Suprapubic skin (tissue), 4 donors: Measurements from ENCODE around the gene CACNB4. TPM values are rescaled to one million over a fixed set of nuclear protein-coding genes. Genes with fewer than 3 reads are reported as not detected.

Experiments used
- DNase-seq, 2 donors: peaks; one replicate each; pipeline ENCODE4 v3.0.0-alpha.2; 2019; ENCODE audit warnings: low spot score in 2 of 2
- H3K27ac ChIP-seq: fragments of 200-600 bp; sonication (generic); one replicate; pipeline ENCODE4 v1.5.1; 2019
- H3K27me3 ChIP-seq: fragments of 200-600 bp; sonication (generic); one replicate; pipeline ENCODE4 v1.5.1; 2019
- H3K36me3 ChIP-seq: fragments of 200-600 bp; sonication (generic); one replicate; pipeline ENCODE4 v1.5.1; 2019
- H3K4me1 ChIP-seq: fragments of 200-600 bp; sonication (generic); one replicate; pipeline ENCODE4 v1.5.1; 2019
- H3K4me3 ChIP-seq: fragments of 200-600 bp; sonication (generic); one replicate; pipeline ENCODE4 v1.5.1; 2019; ENCODE audit warnings: mild to moderate bottlenecking
- H3K9me3 ChIP-seq: fragments of 200-600 bp; sonication (generic); one replicate; pipeline ENCODE4 v1.5.1; 2019
- CTCF ChIP-seq, 2 donors: fragments of 200-600 bp in 1 of 2; fragments of 450-650 bp in 1 of 2; sonication (generic) in 1 of 2; IDR thresholded peaks; one replicate each; pipeline ENCODE4 v1.5.1; 2016 to 2019; ENCODE audit warnings: antibody characterized with exemption in 2 of 2, mild to moderate bottlenecking in 1 of 2, moderate library complexity in 1 of 2
- EP300 ChIP-seq: sonication (generic); formaldehyde crosslinking; IDR thresholded peaks from one replicate; pipeline ENCODE4 v1.6.1; 2017; ENCODE audit warnings: antibody characterized with exemption
- POLR2A ChIP-seq, 2 donors: fragments of 450-650 bp; IDR thresholded peaks; one replicate each; pipeline ENCODE4 v1.6.1; 2017; ENCODE audit warnings: antibody characterized with exemption in 2 of 2, mild to moderate bottlenecking in 2 of 2, moderate library complexity in 2 of 2
- POLR2AphosphoS5 ChIP-seq, 3 donors: sonication (generic); formaldehyde crosslinking; IDR thresholded peaks; one replicate each; pipeline ENCODE4 v1.6.1; 2017; ENCODE audit warnings: antibody characterized with exemption in 3 of 3
- WGBS: methylation state at CpG from one replicate; pipeline ENCODE4 v1.1.5; 2018; 5-methylcytosine and 5-hydroxymethylcytosine counted together
- total RNA-seq, 4 donors: library from RNA; depleted of rRNA; stranded (reverse); fragments of >200 nt; gene quantifications; one replicate each; pipeline ENCODE4 v1.1.0, GENCODE V29; 2016

CACNB4 gene
- total RNA-seq, 4 donors from 2014 or later, result 7.6 to 14.5 (median 10.7) TPM

GRCh38 chr2:151817929-151818328, 280.9 kb downstream of the CACNB4 start:
- Histone ChIP-seq H3K4me3 (no peak overlapping the region), H3K9me3 (no peaks in the 10 kb centered on the region), H3K27me3 (no peaks in the 10 kb centered on the region), H3K27ac (no peak overlapping the region), H3K4me1 (peaks cover 10% of the 10 kb centered on the region), H3K36me3 (peaks cover 14% of the 10 kb centered on the region)
- 88% methylated on average over 3 of the region's 3 CpGs for WGBS
- no peak for DNase-seq
- no peak for TF ChIP-seq EP300
- no peak for TF ChIP-seq CTCF (IDR thresholded peaks at IDR 0.05)
- TF ChIP-seq POLR2AphosphoS5 (IDR thresholded peaks at IDR 0.05), result no peak
- TF ChIP-seq POLR2A (IDR thresholded peaks at IDR 0.05), result no peak

- no peak for DNase-seq
- peaks cover 10% of the 10 kb centered on the region for H3K4me1 ChIP-seq
- WGBS, result 95% methylated on average over 2 of the region's 2 CpGs
- H3K27ac ChIP-seq, result no peak overlapping the region
- no peaks in the 10 kb centered on the region for H3K9me3 ChIP-seq
- H3K36me3 ChIP-seq, result peaks cover 25% of the 10 kb centered on the region
- no peak overlapping the region for H3K4me3 ChIP-seq
- no peak for TF ChIP-seq POLR2A (IDR thresholded peaks at IDR 0.05)
- TF ChIP-seq EP300, result no peak
- no peak for TF ChIP-seq POLR2AphosphoS5 (IDR thresholded peaks at IDR 0.05)
- no peak for TF ChIP-seq CTCF (IDR thresholded peaks at IDR 0.05)
- no peaks in the 10 kb centered on the region for H3K27me3 ChIP-seq
Measured at GRCh38 chr2:151816843-151817242, 282.0 kb downstream of the CACNB4 start.

DNA sequence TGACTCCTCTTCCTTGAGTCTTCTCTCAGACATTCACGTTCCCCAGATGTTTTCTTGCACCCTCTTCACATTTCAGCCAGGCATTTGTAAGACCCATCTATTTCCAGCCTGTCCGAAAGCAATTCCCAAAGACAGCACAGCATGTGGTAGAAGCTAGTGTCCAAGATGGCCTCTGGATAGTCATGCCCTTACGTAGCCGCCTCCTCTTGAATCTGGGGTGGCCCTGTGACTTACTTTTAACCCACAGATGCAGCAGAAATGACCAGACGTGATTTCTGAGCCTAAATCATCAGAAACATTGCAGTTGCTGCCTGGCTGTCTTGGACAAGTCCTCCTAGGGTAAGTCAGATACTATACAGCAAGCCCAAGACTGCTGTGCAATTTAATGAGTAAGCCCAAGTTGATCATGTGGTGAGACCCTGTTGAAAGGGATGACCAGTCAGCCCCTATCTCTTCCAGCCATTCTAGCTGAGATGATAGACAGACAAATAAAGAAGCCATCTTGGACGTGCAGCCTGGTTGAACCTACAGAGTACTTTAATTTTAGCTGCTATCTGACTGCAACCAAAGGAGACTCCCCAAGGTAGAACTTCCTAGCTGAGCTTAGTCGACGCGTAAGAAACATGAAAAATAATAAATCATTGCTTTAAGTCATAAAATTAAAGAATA, 282.9 kb downstream of the CACNB4 start:
- no peaks in the 10 kb centered on the region for H3K9me3 ChIP-seq
- no peaks in the 10 kb centered on the region for H3K27me3 ChIP-seq
- no peak for TF ChIP-seq CTCF (IDR thresholded peaks at IDR 0.05)
- no peak for TF ChIP-seq POLR2AphosphoS5 (IDR thresholded peaks at IDR 0.05)
- no peak for TF ChIP-seq POLR2A (IDR thresholded peaks at IDR 0.05)
- no peak for TF ChIP-seq EP300
- peaks cover 30% of the 10 kb centered on the region for H3K36me3 ChIP-seq
- H3K4me1 ChIP-seq, result peaks cover 10% of the 10 kb centered on the region
- no peak overlapping the region for H3K27ac ChIP-seq
- no peak overlapping the region for H3K4me3 ChIP-seq
- no peak for DNase-seq
- WGBS, result 91% methylated on average over 9 of the region's 9 CpGs

DNA sequence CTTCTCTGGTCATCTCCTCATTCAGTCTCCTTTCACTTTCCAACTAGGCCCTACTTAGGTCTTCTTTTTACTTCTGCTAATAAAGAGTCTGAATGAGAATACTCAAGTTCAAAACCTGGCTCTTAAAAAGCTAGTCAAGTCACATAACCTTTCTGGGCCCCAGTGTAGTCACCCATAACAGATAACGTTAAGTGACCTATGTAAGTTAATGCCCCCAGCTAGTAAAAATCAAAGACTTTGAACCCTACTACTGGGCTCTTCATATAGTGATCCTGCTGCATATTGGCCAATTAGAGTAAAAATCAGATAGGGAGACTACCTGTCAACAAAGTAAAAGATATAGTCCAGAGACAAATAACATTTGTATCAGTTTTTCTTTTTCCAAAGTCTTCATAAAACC, 288.4 kb downstream of the CACNB4 start:
- TF ChIP-seq POLR2A (IDR thresholded peaks at IDR 0.05) (no peak), EP300 (no peak), POLR2AphosphoS5 (IDR thresholded peaks at IDR 0.05) (no peak), CTCF (IDR thresholded peaks at IDR 0.05) (no peak)
- peaks cover 56% of the 10 kb centered on the region for H3K36me3 ChIP-seq

DNA sequence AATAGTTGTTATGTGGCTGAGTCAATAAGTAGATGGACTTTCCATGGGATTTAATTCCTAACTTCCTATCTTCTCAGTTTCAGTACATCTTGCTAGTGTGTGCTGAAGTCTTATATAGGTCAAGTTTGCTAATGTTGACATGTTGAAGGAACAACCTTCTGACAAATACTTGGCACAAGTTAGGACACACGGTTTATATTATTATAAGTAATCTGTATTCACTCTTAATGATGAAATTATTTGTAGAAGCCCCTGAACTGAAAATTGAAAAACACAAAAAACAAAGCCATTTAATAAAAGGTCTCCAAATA, 289.8 kb downstream of the CACNB4 start:
- H3K4me3 ChIP-seq, result no peak overlapping the region
- H3K9me3 ChIP-seq, result no peaks in the 10 kb centered on the region
- WGBS, result 88% methylated on average over 1 of the region's 1 CpG
- DNase-seq, result no peak
- no peaks in the 10 kb centered on the region for H3K27me3 ChIP-seq
- H3K4me1 ChIP-seq, result no peaks in the 10 kb centered on the region
- H3K36me3 ChIP-seq, result peaks cover 54% of the 10 kb centered on the region
- no peak for TF ChIP-seq EP300
- TF ChIP-seq POLR2AphosphoS5 (IDR thresholded peaks at IDR 0.05), result no peak
- TF ChIP-seq POLR2A (IDR thresholded peaks at IDR 0.05), result no peak
- TF ChIP-seq CTCF (IDR thresholded peaks at IDR 0.05), result no peak
- H3K27ac ChIP-seq, result no peak overlapping the region

More for the DNA sequence above, 288.4 kb downstream of the CACNB4 start:
- no peak overlapping the region for H3K27ac ChIP-seq
- no peaks in the 10 kb centered on the region for H3K9me3 ChIP-seq
- H3K4me1 ChIP-seq, result no peaks in the 10 kb centered on the region
- H3K4me3 ChIP-seq, result no peak overlapping the region
- DNase-seq, result no peak
- H3K27me3 ChIP-seq, result no peaks in the 10 kb centered on the region
- 98% methylated on average over 1 of the region's 1 CpG for WGBS
